Smooth muscle cell of trachea (primary cell): ENCODE results near the gene MEI4. TPM values are rescaled to one million over a fixed set of nuclear protein-coding genes. Genes with fewer than 3 reads are reported as not detected.

Experiments
- total RNA-seq: library from RNA; depleted of rRNA; stranded (reverse); fragments of >200 nt; gene quantifications from 2 replicates; pipeline ENCODE4 v1.2.1, GENCODE V29; 2014

Gene MEI4
- total RNA-seq = not detected in 2 replicates

GRCh38 chr6:77652739-77653138 lies at the start of gene MEI4:
Gene MEI4 (plus strand): TSS chr6:77653039. CDS start chr6:77690672, 37,633 bp downstream.

Other genes starting within 250 kb of the MEI4 start
- 0.15 and 0.17 TPM in 2 replicates for gene HTR1B, start 189.5 kb upstream of the MEI4 start, total RNA-seq